SK-N-SH (cell line): ENCODE measurements around the gene RBBP7. TPM values are rescaled to one million over a fixed set of nuclear protein-coding genes. Genes with fewer than 3 reads are reported as not detected.

Source experiments
- CTCF ChIA-PET: fragments of 300-600, 350-600 bp; formaldehyde crosslinking; extraction: SDS; loops from one replicate; lab custom pipeline; 2021; lab: Yijun Ruan, JAX
- POLR2A ChIA-PET: fragments of 350-600 bp; sonication (Branson Sonifier 250); formaldehyde crosslinking; extraction: SDS; loops from one replicate; lab custom pipeline; 2020; ENCODE audit warnings: antibody characterized with exemption, inconsistent platforms; lab: Yijun Ruan, JAX
- DNase-seq: peaks from one replicate; pipeline ENCODE4 v3.0.0; 2012
- H2AFZ ChIP-seq: fragments of 200-600 bp; sonication (generic); 2 replicates; pipeline ENCODE4 v1.8.1; 2016; ENCODE audit warnings: antibody characterized with exemption, mild to moderate bottlenecking, low read depth
- H3F3A ChIP-seq: fragments of 200-600 bp; sonication (generic); replicated peaks from 2 replicates; pipeline ENCODE3; 2016; ENCODE audit warnings: antibody characterized with exemption, mild to moderate bottlenecking; ENCODE audit not compliant: insufficient read depth
- H3K27ac ChIP-seq, 2 experiments: fragments of 200-500 bp in 1 of 2; fragments of 200-600 bp in 1 of 2; sonication (Bioruptor generic) in 1 of 2; sonication (generic), shearing (Covaris generic) in 1 of 2; 2 replicates each; pipeline versions ENCODE4 v1.5.1 to v1.6.1; 2014 to 2016; ENCODE audit warnings: low read depth in 2 of 2, inconsistent platforms in 1 of 2, low read length in 1 of 2, mild to moderate bottlenecking in 1 of 2, mixed read lengths in 1 of 2
- H3K27me3 ChIP-seq: fragments of 200-600 bp; sonication (generic), shearing (Covaris generic); 2 replicates; pipeline ENCODE4 v1.6.1; 2016; ENCODE audit warnings: mixed run types; ENCODE audit not compliant: insufficient read depth
- H3K36me3 ChIP-seq, 2 experiments: fragments of 200-500 bp in 1 of 2; fragments of 200-600 bp in 1 of 2; sonication (Bioruptor generic) in 1 of 2; sonication (generic) in 1 of 2; replicated peaks in 1 of 2; 2 replicates each; pipeline versions ENCODE3 to v1.5.1; 2014 to 2016; ENCODE audit warnings: low read length in 1 of 2, mild to moderate bottlenecking in 1 of 2; ENCODE audit not compliant: insufficient read depth in 2 of 2, control insufficient read depth in 1 of 2
- H3K4me1 ChIP-seq, 2 experiments: fragments of 200-500 bp in 1 of 2; fragments of 200-600 bp in 1 of 2; sonication (Bioruptor generic) in 1 of 2; sonication (generic), shearing (Covaris generic) in 1 of 2; 2 replicates each; pipeline versions ENCODE4 v1.5.1 to v1.6.1; 2014 to 2016; ENCODE audit warnings: low read depth in 1 of 2, low read length in 1 of 2, mixed run types in 1 of 2; ENCODE audit not compliant: insufficient read depth in 2 of 2, control insufficient read depth in 1 of 2
- H3K4me2 ChIP-seq: fragments of 200-600 bp; sonication (generic), shearing (Covaris generic); 2 replicates; pipeline ENCODE4 v1.6.1; 2017; ENCODE audit warnings: mixed run types
- H3K4me3 ChIP-seq, 2 experiments: fragments of 200-500 bp in 1 of 2; fragments of 200-600 bp in 1 of 2; sonication (Bioruptor generic) in 1 of 2; sonication (generic), shearing (Covaris generic) in 1 of 2; 2 replicates each; pipeline versions ENCODE4 v1.5.1 to v1.8.1; 2014 to 2016; ENCODE audit warnings: low read depth in 2 of 2, inconsistent platforms in 1 of 2, low read length in 1 of 2, mild to moderate bottlenecking in 1 of 2, mixed read lengths in 1 of 2, moderate library complexity in 1 of 2
- H3K79me2 ChIP-seq: fragments of 200-600 bp; sonication (generic); 2 replicates; pipeline ENCODE4 v1.8.1; 2017; ENCODE audit warnings: mild to moderate bottlenecking; ENCODE audit not compliant: insufficient read depth
- H3K9ac ChIP-seq: fragments of 200-600 bp; sonication (generic); 2 replicates; pipeline ENCODE4 v1.6.1; 2017; ENCODE audit warnings: mixed run types
- H3K9me2 ChIP-seq: fragments of 200-600 bp; sonication (generic); 2 replicates; pipeline ENCODE4 v1.6.1; 2017; ENCODE audit warnings: mixed run types
- H3K9me3 ChIP-seq: fragments of 200-600 bp; sonication (generic); 2 replicates; pipeline ENCODE4 v1.6.1; 2017; ENCODE audit warnings: mixed run types, mild to moderate bottlenecking, moderate library complexity
- H4K20me1 ChIP-seq: fragments of 200-600 bp; sonication (generic); 2 replicates; pipeline ENCODE4 v1.6.1; 2017; ENCODE audit warnings: mild to moderate bottlenecking, mixed run types; ENCODE audit not compliant: insufficient read depth
- CHD2 ChIP-seq: fragments of 150-350 bp; IDR thresholded peaks from 2 replicates; pipeline ENCODE4 v1.6.1; 2018; ENCODE audit warnings: low read length; ENCODE audit not compliant: partially characterized antibody
- ELF1 ChIP-seq: IDR thresholded peaks from 2 replicates; pipeline ENCODE4 v1.4.0; 2012
- FOSL2 ChIP-seq: IDR thresholded peaks from 2 replicates; pipeline ENCODE4 v1.4.0; 2012; ENCODE audit warnings: low read depth, mild to moderate bottlenecking, moderate library complexity, borderline replicate concordance
- GABPA ChIP-seq: IDR thresholded peaks from 2 replicates; pipeline ENCODE4 v1.4.0; 2012; ENCODE audit warnings: low read depth, mild to moderate bottlenecking
- MEF2A ChIP-seq: IDR thresholded peaks from 2 replicates; pipeline ENCODE4 v1.4.0; 2012; ENCODE audit warnings: low read depth, borderline replicate concordance
- MXI1 ChIP-seq: IDR thresholded peaks from 2 replicates; pipeline ENCODE4 v1.6.1; 2012; ENCODE audit warnings: mild to moderate bottlenecking, low read depth, low read length, improper control_type of control experiment
- NFIC ChIP-seq: IDR thresholded peaks from 2 replicates; pipeline ENCODE4 v1.4.0; 2012; ENCODE audit warnings: borderline replicate concordance
- NRF1 ChIP-seq: IDR thresholded peaks from 2 replicates; pipeline ENCODE4 v1.6.1; 2012; ENCODE audit warnings: low read depth, mild to moderate bottlenecking, low read length
- POLR2AphosphoS5 ChIP-seq: IDR thresholded peaks from 2 replicates; pipeline ENCODE4 v1.6.1; 2012; ENCODE audit warnings: low read depth, low read length
- RAD21 ChIP-seq: IDR thresholded peaks from 2 replicates; pipeline ENCODE4 v1.6.1; 2012; ENCODE audit warnings: mild to moderate bottlenecking, low read length
- SMC3 ChIP-seq: IDR thresholded peaks from 2 replicates; pipeline ENCODE4 v1.6.1; 2012; ENCODE audit warnings: low read depth, low read length, improper control_type of control experiment
- TAF1 ChIP-seq: IDR thresholded peaks from 2 replicates; pipeline ENCODE4 v1.6.1; 2012; ENCODE audit warnings: low read depth, mild to moderate bottlenecking, low read length, moderate library complexity, borderline replicate concordance
- WGBS: methylation state at CpG from one replicate; pipeline ENCODE4 v1.1.6; 2017; ENCODE audit warnings: low lambda C conversion rate; 5-methylcytosine and 5-hydroxymethylcytosine counted together
- polyA plus RNA-seq, 3 experiments: library from polyadenylated mRNA; depleted of rRNA; stranded (reverse); fragments of >200 nt; gene quantifications; 2 replicates each; pipeline ENCODE4 v1.2.3, GENCODE V29; 2012
- TF ChIP-seq, protein P1 (sequence below): IDR thresholded peaks from 2 replicates; pipeline ENCODE4 v1.6.1; 2012; ENCODE audit warnings: mild to moderate bottlenecking, low read depth, low read length, moderate library complexity
- TF ChIP-seq, protein P2 (sequence below): IDR thresholded peaks from 2 replicates; pipeline ENCODE4 v1.4.0; 2012; ENCODE audit warnings: low read depth, borderline replicate concordance

The RBBP7 gene
- polyA plus RNA-seq, 1 of the 3 experiments (the other 2 are of a cell fraction), result 172 TPM

DNA sequence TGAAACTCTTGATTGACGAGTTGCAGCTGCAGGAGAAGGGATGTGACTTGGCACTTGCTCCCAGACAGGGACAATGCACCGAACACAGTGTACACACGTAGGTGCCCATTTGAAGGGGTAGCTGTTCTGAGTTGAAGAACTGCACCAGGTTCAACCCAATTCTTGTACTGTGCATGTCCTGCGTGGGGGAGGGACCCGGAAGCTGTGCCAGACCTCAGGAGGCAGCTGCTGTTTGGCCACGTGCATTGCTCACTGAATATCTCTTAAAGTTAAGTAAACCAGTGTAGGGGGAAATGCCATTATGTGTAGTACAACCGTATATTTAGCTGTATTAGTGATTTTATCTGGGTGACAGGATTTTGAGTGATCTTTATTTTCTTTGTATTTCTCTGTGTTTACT lies 12.0 kb upstream of the RBBP7 start:
- H3K9me3 ChIP-seq, result no peaks in the 10 kb centered on the region
- no peaks in the 10 kb centered on the region for H3F3A ChIP-seq
- no peaks in the 10 kb centered on the region; the same call in 1 of the 2 replicates for H3K79me2 ChIP-seq
- peak; percentile 48; the same call in 1 of the 2 replicates for TF ChIP-seq ELF1
- TF ChIP-seq GABPA, result no peak
- peak; percentile 82 for TF ChIP-seq MXI1
- TF ChIP-seq, protein P1, sequence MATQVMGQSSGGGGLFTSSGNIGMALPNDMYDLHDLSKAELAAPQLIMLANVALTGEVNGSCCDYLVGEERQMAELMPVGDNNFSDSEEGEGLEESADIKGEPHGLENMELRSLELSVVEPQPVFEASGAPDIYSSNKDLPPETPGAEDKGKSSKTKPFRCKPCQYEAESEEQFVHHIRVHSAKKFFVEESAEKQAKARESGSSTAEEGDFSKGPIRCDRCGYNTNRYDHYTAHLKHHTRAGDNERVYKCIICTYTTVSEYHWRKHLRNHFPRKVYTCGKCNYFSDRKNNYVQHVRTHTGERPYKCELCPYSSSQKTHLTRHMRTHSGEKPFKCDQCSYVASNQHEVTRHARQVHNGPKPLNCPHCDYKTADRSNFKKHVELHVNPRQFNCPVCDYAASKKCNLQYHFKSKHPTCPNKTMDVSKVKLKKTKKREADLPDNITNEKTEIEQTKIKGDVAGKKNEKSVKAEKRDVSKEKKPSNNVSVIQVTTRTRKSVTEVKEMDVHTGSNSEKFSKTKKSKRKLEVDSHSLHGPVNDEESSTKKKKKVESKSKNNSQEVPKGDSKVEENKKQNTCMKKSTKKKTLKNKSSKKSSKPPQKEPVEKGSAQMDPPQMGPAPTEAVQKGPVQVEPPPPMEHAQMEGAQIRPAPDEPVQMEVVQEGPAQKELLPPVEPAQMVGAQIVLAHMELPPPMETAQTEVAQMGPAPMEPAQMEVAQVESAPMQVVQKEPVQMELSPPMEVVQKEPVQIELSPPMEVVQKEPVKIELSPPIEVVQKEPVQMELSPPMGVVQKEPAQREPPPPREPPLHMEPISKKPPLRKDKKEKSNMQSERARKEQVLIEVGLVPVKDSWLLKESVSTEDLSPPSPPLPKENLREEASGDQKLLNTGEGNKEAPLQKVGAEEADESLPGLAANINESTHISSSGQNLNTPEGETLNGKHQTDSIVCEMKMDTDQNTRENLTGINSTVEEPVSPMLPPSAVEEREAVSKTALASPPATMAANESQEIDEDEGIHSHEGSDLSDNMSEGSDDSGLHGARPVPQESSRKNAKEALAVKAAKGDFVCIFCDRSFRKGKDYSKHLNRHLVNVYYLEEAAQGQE, result no peak
- peak overlapping the region; percentile 73 for H3K4me2 ChIP-seq
- H3K4me1 ChIP-seq, result peaks cover 0 to 3% of the 10 kb centered on the region in 2 experiments; a peak in 1 of 4 replicates
- POLR2A ChIA-PET, result interaction anchor here (0.6 to 1.4 kb wide), 4 partner anchors 11 to 164 kb away, joined by 4 to 8 read pairs (median 4); partner anchors contain the start of gene REPS2
- H3K4me3 ChIP-seq, result peak overlapping the region; percentile 51 to 59; a peak in 3 of 4 replicates
- peak overlapping the region in 1 of 2 experiments; percentile 85; a peak in 2 of 4 replicates for H3K27ac ChIP-seq
- no peaks in the 10 kb centered on the region for H4K20me1 ChIP-seq
- CTCF ChIA-PET, result interaction anchor here (0.6 to 4.0 kb wide), 27 partner anchors 9 to 494 kb away, joined by 3 to 42 read pairs (median 5); partner anchors contain the start of gene RBBP7
- peak; percentile 34 for DNase-seq
- peak overlapping the region; percentile 36; the same call in 1 of the 2 replicates for H3K9ac ChIP-seq
- H3K9me2 ChIP-seq, result no peaks in the 10 kb centered on the region
- 19% methylated on average over 7 of the region's 7 CpGs for WGBS
- H2AFZ ChIP-seq, result peak overlapping the region; percentile 91; the same call in 1 of the 2 replicates
- H3K36me3 ChIP-seq, result no peaks in the 10 kb centered on the region
- no peaks in the 10 kb centered on the region; the same call in 1 of the 2 replicates for H3K27me3 ChIP-seq

DNA sequence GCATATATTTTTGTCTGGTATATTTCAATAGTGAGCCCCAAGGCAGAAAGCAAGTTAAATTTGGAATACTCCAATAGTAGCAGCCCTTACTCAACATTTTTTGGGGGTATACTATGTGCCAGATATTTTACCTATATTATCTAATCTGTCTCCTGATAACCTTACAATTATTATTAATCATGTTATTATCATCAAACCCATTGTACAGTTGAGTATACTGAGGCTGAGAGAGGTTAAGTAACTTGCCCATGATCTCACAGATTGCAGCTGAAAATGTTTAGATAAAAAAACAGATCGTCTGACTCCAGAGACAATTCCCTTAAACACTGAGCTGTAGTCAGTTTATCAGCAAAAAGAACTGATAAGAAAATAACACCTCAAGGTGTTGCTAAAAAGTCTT lies 6.5 kb upstream of the RBBP7 start:
- Histone ChIP-seq H3K4me1 (peaks cover 0 to under 1% of the 10 kb centered on the region in 2 experiments; a peak in 1 of 4 replicates), H3K4me2 (no peak overlapping the region), H3K9me3 (no peaks in the 10 kb centered on the region), H2AFZ (no peak overlapping the region), H3K9me2 (no peaks in the 10 kb centered on the region), H3F3A (no peaks in the 10 kb centered on the region), H3K9ac (no peak overlapping the region), H3K27me3 (peaks cover 16% of the 10 kb centered on the region; the same call in 1 of the 2 replicates), H3K4me3 (no peak overlapping the region), H3K36me3 (no peaks in the 10 kb centered on the region), H4K20me1 (no peaks in the 10 kb centered on the region), H3K27ac (no peak overlapping the region), H3K79me2 (no peaks in the 10 kb centered on the region)
- ChIA-PET CTCF (interaction anchor here (1.4 kb wide), 1 partner anchor 16 kb away, joined by 3 read pairs; no protein-coding TSS in a partner anchor), POLR2A (no interaction called here)
- WGBS, result 23% methylated on average over 1 of the region's 1 CpG
- no peak for DNase-seq
- TF ChIP-seq MEF2A (no peak), NRF1 (no peak), NFIC (no peak), TAF1 (no peak), CHD2 (no peak), SMC3 (no peak), RAD21 (no peak), POLR2AphosphoS5 (no peak), FOSL2 (no peak)
- TF ChIP-seq, protein P2, sequence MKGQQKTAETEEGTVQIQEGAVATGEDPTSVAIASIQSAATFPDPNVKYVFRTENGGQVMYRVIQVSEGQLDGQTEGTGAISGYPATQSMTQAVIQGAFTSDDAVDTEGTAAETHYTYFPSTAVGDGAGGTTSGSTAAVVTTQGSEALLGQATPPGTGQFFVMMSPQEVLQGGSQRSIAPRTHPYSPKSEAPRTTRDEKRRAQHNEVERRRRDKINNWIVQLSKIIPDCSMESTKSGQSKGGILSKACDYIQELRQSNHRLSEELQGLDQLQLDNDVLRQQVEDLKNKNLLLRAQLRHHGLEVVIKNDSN, result no peak
